Measurements from ENCODE around the gene B2M.
"Not testable (repeated sequence)": the region's sequence is repeated elsewhere in the genome, so short reads cannot be mapped to it uniquely, and the experiment has no call there.

B2M gene

DNA sequence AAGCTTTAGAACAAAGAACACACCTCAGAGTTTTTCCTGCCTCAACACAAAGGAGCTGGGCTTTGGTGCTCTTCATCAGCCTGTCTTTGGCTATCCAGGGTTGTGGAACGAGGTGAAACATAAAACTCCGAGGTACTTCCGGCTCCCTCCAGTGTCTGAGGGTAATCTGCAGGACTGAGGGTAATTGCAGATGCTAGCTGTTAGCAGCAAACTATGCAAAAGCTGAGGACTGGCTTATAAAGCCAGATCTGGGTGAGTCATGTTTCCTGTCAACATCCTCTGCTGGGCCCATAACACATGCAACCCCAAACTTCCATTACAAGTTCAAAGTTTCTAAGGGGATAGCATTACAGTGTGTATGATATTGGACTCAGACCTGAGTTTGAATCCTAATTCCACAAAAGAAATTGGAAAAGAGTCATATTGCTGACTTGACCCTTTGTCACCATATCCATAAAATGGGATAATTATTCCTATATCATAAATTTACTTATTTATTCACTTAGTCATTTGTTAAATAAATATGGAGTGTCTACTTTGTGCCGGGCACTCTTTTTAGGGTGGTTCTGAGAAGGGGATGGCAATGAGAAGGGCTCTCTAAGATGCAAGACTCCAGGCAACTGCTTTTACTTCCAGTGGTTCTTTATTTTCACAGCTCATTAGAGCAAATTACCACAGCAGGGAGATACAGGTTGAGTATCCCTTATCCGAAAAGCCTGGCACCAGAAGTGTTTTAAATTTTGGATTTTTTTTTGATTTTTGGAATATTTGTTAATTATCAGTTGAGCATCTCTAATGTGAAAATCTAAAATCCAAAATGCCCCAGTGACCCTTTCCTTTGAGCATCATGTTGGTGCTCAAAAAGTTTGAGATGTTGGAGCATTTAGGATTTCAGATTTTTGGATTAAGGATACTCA is 15.5 kb downstream of the B2M start:
- DNase-seq = peak; percentile 27

DNA sequence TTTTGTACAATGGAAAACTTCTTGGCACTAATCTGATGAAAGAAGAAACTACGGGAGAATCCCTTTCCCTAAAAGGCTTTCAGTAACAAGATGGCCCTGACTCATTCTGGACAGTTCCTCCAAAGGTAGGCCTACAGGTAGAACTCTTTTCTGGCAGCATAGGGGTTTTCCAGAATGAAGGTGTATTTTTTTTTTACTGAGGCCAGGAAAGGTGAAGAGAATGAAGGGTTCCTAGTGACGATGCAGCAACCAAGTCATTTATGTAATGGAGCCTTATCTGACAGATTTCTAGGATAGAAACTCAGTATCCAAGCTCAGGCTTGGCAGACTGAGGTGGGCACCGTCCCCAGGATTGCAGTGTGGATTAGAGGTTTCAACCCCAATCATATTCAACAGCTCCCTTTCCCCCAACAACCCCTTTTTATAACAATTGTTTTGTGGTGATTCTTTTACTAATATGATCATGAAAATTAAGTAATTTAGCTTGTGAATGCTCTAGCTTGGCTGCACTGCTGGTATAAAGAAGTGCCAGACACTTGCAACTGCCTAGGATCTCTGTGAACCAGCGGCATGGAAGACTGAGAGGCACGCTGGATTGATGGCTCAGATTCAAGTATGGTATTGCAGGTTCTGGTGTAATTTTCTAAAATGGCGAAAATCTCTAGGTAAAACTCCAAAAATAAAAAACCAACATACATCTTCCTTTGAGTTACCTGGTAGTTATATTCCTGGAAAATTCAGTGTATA is 16.3 kb downstream of the B2M start:
- no peak for DNase-seq

DNA sequence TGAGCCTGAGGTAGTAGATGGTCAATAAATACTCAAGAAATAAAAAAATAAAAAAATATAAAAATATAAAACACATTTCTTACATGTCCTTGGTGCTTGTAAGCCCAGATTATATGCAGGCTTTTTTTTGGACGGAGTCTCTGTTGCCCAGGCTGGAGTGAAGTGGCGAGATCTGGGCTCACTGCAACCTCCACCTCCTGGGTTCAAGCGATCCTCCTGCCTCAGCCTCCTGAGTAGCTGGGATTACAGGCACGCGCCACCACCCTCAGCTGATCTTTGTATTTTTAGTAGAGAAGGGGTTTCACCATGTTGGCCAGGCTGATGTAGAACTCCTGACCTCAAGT is 16.9 kb downstream of the B2M start:
- DNase-seq = not testable (repeated sequence)

DNA sequence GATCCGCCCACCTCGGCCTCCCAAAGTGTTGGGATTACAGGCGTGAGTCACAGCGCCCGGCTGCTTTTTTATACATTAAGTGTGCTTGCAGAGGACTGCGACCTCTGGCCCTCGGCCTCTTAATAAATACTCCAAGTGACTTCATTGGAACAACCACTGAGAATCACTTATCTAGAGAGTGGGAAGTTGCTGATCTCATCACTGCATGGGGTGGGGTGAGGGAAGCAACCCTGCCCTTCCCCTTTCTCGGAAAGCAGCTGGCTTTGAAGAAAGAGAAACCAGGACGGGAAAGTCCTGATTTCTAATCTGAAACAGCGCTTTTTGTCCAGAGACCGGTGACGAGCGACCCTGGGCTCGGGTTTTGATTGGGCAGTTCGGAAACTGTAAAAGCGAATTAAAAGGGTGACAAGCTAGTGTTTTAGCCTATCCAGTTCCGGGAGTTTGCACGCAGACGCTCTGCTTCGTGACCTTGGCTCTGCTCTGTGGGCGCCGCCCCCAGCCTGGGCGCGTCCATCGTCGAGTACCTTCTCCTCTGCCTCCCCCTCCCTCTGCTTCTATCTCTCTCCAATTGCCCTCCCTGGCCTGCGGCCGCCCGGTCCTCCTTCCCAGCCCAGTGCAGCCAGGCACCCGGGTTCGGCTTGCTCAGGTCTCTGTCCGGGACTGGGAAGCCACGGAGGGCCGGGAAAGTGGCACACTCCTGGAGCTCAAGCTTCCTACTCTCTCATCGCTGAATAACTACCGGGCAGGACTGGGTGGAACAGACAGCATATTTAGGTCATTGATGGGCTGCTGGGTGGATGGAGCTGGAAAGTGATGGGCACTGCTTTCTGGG is 17.5 kb downstream of the B2M start:
- peak; percentile 89 for DNase-seq

DNA sequence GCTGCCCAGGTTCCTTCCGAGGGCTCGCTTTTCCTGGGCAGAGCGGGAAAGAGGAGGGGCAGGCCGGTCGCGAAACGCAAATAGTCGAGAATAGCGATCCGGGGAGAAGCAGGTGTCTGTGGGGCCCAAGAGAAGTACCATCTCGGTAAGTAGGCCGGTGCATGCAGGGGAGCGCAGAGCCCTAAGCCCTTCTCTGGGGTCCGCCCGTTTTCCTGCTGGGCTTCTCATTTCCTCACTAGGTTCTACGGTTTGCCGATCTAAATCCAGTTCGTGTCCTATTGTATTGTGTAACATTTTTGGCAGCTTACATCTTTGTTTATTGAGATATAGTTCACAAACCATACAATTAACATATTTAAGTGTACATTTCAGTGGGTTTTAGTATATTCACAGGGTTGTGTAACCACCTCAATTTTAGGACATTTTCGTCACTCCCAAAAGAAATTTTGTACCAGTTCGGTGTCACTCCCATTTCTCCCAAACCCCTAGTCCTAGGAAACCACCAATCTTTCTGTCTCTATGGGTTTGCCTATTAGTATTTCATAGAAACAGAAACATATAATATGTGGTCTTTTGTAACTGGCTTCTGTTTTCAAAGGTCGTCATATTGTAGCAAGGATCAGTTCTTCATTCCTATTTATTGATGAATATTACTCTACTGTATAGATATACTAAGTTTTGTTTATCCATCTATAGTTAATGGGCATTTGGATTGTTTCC is 18.3 kb downstream of the B2M start:
- peak; percentile 45 for DNase-seq

DNA sequence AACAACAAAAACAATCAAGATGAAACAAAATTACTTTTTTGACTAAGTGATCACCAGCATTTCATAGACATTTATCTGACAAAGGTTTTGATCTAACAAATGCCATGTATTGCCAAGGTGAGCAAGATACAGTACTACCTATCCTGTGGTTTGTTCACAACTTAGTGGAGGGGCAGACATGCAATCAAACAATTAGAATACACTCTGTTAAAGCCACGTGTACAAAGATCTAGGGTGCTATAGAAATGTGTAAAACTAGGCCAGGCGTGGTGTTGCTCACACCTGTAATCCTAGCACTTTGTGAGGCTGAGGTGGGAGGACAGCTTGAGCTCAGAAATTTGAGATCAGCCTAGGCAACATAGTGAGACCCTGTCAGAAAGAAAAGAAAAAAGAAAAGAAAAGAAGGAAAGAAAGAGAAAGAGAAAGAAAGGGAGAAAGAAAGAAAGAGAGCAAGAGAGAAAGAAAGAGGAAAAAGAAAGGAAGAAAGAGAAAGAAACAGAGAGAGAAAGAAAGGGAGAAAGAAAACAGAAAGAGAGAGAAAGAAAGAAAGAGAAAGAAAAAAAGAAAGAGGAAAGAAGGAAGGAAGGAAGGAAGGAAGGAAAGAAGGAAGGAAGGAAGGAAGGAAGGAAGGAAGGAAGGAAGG is 23.6 kb downstream of the B2M start:
- DNase-seq = no peak

DNA sequence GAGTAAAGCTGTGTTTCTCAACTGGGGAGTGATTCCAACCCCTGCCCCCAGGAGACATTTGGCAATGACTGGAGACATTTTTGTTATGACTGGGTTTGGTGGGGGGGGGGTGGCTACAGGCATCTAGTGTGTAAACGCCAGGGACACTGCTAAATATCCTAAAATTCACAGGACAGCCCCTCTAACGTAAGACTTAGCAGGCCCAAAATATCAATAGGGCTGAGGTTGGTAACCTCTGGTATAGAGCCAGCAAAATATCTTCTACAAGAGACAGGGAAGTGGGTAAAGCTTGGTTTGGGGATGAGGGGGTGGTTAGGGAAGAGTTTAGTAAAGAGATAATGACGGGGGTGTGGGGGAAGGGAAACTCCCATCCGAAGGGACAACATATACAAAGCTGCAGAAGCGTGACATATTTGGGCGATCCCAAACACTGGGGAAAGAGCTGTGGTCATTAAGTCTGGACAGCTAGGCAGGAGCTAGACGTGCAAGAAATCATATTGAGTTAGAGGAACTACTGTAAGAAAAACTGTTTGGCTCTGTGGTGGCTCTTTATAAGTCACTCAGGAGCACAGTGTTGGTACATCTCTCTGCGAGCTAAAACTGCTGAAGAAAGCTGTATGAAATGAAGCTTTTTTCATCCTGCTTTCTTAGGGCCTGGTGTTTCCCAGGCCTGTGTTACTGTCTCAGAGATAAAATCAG is 24.3 kb downstream of the B2M start:
- no peak for DNase-seq

DNA sequence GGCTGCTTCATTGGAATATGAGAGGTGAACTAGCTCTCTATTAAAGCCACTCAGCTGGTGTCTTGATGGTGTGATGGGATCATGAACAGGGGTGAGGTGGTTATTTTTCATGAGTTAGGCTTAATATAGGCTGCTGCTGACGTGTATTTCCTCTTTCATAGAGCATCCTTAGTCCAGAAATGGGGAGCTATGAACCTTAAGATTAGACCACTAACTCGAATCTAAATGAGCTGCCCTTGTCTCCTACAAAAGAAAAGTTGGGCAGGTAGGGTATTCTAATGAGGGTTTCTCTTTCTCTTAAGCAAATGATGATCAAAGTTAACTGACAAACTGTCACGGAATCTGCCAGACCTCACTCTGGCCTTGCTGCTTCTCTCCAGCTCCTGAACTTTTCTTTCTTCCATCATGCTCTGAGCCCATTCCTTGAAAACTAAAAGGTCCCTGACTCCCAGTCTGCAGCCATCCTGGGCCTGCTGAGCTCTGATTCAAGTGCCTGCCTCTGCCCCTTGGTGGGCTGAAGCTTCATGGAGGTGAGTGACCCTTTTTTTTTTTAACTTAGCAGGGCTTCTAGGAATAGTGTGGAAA is 25.0 kb downstream of the B2M start, which contains the start of gene TRIM69:
Gene TRIM69 (plus strand): TSS at position 348 of the 585 bp plus-strand sequence. CDS start 177 bp downstream, at position 525.
- DNase-seq = no peak

DNA sequence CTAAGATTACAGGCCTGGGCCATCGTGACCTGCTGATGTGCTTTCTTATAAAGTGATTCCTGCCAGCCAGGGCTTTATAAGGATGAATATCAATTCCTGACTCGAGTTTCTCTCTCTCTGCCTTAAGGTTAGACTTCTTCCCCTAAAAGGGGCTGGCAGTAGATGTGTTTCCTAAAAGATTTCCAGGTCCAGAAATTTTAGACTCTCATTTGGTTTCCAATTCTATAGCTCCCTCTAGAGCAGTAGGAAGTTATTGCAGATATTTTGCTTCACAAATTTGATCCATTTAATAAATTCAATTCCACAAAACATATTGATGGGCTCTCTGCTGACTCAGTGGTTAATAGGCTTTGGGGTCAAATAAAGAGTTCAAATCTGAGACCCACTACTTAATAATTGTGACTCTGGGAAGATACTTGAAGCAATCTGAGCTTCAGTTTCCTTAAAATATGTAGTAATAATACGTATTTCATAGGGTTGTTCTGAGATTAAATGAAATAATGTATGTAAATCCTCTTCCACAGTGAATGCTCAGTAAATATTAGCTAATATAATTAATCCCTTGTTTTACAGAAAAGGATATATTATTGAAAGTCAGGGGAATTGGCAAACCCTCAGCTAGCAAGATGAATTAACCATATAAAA is 27.1 kb downstream of the B2M start:
- DNase-seq = peak; percentile 1

DNA sequence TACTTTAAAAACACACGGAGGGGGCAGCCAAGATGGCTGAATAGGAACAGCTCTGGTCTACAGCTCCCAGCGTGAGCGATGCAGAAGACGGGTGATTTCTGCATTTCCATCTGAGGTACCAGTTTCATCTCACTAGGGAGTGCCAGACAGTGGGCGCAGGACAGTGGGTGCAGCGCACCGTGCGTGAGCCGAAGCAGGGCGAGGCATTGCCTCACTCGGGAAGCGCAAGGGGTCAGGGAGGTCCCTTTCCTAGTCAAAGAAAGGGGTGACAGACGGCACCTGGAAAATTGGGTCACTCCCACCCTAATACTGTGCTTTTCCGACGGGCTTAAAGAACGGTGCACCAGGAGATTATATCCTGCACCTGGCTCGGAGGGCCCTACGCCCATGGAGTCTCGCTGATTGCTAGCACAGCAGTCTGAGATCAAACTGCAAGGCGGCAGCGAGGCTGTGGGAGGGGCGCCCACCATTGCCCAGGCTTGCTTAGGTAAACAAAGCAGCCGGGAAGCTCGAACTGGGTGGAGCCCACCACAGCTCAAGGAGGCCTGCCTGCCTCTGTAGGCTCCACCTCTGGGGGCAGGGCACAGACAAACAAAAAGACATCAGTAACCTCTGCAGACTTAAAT is 28.0 kb downstream of the B2M start:
- DNase-seq = not testable (repeated sequence)

DNA sequence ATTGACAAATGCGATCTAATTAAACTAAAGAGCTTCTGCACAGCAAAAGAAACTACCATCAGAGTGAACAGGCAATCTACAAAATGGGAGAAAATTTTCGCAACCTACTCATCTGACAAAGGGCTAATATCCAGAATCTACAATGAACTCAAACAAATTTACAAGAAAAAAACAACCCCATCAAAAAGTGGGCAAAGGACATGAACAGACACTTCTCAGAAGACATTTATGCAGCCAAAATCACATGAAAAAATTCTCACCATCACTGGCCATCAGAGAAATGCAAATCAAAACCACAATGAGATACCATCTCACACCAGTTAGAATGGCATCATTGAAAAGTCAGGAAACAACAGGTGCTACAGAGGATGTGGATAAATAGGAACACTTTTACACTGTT is 32.1 kb downstream of the B2M start:
- not testable (repeated sequence) for DNase-seq

DNA sequence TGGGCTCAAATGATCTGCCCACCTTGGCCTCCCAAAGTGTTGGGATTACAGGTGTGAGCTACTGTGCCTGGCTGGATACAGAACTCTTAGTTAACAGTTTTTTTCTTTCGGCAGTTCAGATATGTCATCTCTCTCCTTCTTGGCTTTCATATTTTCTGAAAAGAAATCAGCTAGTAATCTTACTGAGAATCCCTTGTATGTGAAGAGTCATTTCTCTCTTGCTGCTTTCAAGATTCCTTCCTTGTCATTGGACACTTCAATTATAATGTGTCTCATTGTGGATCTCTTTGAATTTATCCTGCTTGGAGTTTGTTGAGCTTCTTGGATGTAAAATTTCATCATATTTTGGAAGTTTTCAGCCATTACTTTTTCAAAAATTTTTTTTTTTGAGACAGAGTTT is 42.0 kb downstream of the B2M start:
- DNase-seq = no peak

DNA sequence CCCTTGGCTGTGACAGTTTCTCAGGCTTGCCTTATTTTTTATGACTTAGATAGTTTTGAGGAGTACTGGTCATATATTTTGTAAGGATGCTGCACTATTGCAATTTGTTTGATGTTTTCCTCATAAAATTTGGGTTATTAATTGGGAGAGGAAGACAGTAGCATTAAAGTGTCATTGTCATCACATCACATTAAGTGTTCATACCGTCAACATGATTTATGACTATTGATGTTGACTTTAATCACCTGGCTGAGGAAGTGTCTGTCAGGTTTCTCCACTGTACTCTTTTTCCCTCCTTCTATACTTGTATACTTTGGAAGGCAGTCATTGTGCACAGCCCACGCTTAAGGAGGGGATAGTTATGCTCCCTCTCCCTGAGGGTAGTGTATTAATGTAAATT is 51.9 kb downstream of the B2M start:
- DNase-seq = no peak

DNA sequence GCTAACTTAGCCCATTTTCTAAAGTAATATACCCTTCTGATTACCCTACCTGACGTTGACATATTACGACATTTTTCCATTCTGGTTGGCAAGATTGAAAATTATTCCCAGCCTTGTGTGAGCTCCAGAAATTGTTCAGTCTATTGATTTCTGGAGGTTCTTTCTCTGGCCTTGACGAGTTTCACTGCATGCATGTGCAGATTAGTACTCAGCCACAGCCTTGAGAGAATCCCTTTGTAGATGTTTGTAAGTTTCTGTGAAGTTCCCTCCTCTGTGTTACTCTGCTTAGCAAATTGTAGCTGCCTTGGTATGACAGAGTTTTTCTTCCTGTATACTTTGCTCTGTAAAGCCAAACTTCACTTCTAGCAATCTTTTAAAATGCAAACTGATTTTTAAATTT is 52.5 kb downstream of the B2M start:
- no peak for DNase-seq

DNA sequence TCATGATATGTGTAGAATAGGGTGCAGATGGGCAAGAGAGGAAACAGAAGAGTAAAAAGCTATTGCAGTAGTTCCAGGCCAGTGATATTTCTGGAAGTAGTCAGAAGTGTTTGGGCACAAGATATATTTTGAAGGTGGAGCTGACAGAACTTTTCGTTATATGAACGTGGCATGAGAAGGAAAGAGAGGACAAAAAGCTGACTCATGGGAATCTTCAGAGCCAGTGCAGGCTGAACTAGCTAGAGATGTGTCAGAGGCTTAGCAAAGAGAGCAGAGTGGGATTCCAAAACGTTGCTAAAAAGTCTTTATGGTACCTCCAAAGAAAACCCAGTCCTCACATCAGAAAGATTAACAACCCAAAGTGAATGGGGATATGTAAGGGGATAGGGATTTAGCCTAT is 53.7 kb downstream of the B2M start:
- no peak for DNase-seq

All from DMS79 treated with DMSO at 0.1 percent for 48 hours (cell line).